CD14-positive monocyte (primary cell): ENCODE data around the gene STX12. TPM values are rescaled to one million over a fixed set of nuclear protein-coding genes. Genes with fewer than 3 reads are reported as not detected.
A peak's percentile ranks its signal among the peaks of the same experiment; 100 is the strongest.

Experiments
- DNase-seq, 3 donors: peaks; one replicate each; pipeline ENCODE4 v3.0.0-alpha.2; 2011 to 2022
- H2AFZ ChIP-seq: 2 replicates; pipeline ENCODE4 v1.6.0; 2012; ENCODE audit warnings: mild to moderate bottlenecking, low read depth, low read length, inconsistent platforms; ENCODE audit not compliant: insufficient read depth, poor library complexity, severe bottlenecking
- H3K27ac ChIP-seq, 2 donors: 1 replicate in 1 of 2; 2 replicates in 1 of 2; pipeline ENCODE4 v1.5.1; 2012 to 2013; ENCODE audit warnings: low read length in 2 of 2, control low read depth in 1 of 2, inconsistent platforms in 1 of 2, low read depth in 1 of 2, mild to moderate bottlenecking in 1 of 2
- H3K27me3 ChIP-seq, 2 donors: one replicate each; pipeline versions ENCODE4 v1.6.0 to v1.6.1; 2011 to 2013; ENCODE audit warnings: low read length in 2 of 2; ENCODE audit not compliant: control insufficient read depth in 2 of 2, insufficient read depth in 2 of 2
- H3K36me3 ChIP-seq, 2 donors: replicated peaks in 1 of 2; 1 replicate in 1 of 2; 2 replicates in 1 of 2; pipeline versions ENCODE4 v1.5.1 to v1.6.1; 2012 to 2013; ENCODE audit warnings: low read length in 2 of 2, control low read depth in 1 of 2, inconsistent platforms in 1 of 2, mild to moderate bottlenecking in 1 of 2; ENCODE audit not compliant: insufficient read depth in 2 of 2, control insufficient read depth in 1 of 2
- H3K4me1 ChIP-seq, 2 donors: 1 replicate in 1 of 2; 2 replicates in 1 of 2; pipeline versions ENCODE4 v1.5.1 to v1.6.1; 2012 to 2013; ENCODE audit warnings: low read length in 2 of 2, control low read depth in 1 of 2, inconsistent platforms in 1 of 2, mild to moderate bottlenecking in 1 of 2, moderate library complexity in 1 of 2; ENCODE audit not compliant: insufficient read depth in 2 of 2, control insufficient read depth in 1 of 2
- H3K4me2 ChIP-seq: replicated peaks from 2 replicates; pipeline ENCODE3; 2012; ENCODE audit warnings: low read length, moderate library complexity, mild to moderate bottlenecking; ENCODE audit not compliant: poor library complexity, severe bottlenecking; ENCODE audit errors: extremely low read depth
- H3K4me3 ChIP-seq, 3 experiments: fragments of 200-600 bp in 1 of 3; sonication (generic) in 1 of 3; replicated peaks in 1 of 3; 1 replicate in 2 of 3; 2 replicates in 1 of 3; pipeline ENCODE4 v1.5.1; 2011 to 2013; ENCODE audit warnings: low read length in 3 of 3, mild to moderate bottlenecking in 3 of 3, control low read depth in 2 of 3, low read depth in 2 of 3, inconsistent platforms in 1 of 3, moderate library complexity in 1 of 3
- H3K79me2 ChIP-seq: 2 replicates; pipeline ENCODE4 v1.6.0; 2012; ENCODE audit warnings: mild to moderate bottlenecking, control low read depth, inconsistent platforms, low read length, moderate library complexity; ENCODE audit not compliant: insufficient read depth
- H3K9ac ChIP-seq: 2 replicates; pipeline ENCODE4 v1.6.0; 2017; ENCODE audit warnings: low read length, mild to moderate bottlenecking; ENCODE audit not compliant: insufficient read depth, poor library complexity, severe bottlenecking
- H3K9me3 ChIP-seq, 2 donors: replicated peaks in 1 of 2; 1 replicate in 1 of 2; 2 replicates in 1 of 2; pipeline versions ENCODE4 v1.5.1 to v1.6.1; 2012 to 2013; ENCODE audit warnings: low read length in 2 of 2, control low read depth in 1 of 2; ENCODE audit not compliant: control insufficient read depth in 1 of 2, insufficient read depth in 1 of 2
- H4K20me1 ChIP-seq: 2 replicates; pipeline ENCODE4 v1.6.0; 2012; ENCODE audit warnings: mild to moderate bottlenecking, low read length, control low read depth, moderate library complexity; ENCODE audit not compliant: insufficient read depth
- H3K27ac Mint-ChIP-seq, 7 donors: one replicate each; pipeline ENCODE4 v1.8.0; 2020; ENCODE audit warnings: mild to moderate bottlenecking in 7 of 7, mixed read lengths in 7 of 7, moderate library complexity in 6 of 7, inconsistent platforms in 2 of 7
- H3K27me3 Mint-ChIP-seq, 3 donors: one replicate each; pipeline ENCODE4 v1.8.0; 2021 to 2022; ENCODE audit warnings: low read depth in 3 of 3, mild to moderate bottlenecking in 3 of 3, mixed read lengths in 3 of 3, moderate library complexity in 3 of 3, inconsistent platforms in 1 of 3
- H3K36me3 Mint-ChIP-seq, 2 donors: one replicate each; pipeline ENCODE4 v1.8.0; 2020; ENCODE audit warnings: mixed read lengths in 2 of 2, inconsistent platforms in 1 of 2, mild to moderate bottlenecking in 1 of 2
- H3K4me1 Mint-ChIP-seq: one replicate; pipeline ENCODE4 v1.8.0; 2020; ENCODE audit warnings: mild to moderate bottlenecking, mixed read lengths
- H3K4me3 Mint-ChIP-seq, 2 donors: one replicate each; pipeline ENCODE4 v1.8.0; 2020; ENCODE audit warnings: mild to moderate bottlenecking in 2 of 2, mixed read lengths in 2 of 2, moderate library complexity in 1 of 2
- H3K9me3 Mint-ChIP-seq, 7 donors: one replicate each; pipeline ENCODE4 v1.8.0; 2020 to 2022; ENCODE audit warnings: mixed read lengths in 7 of 7, mild to moderate bottlenecking in 6 of 7, moderate library complexity in 6 of 7, inconsistent platforms in 2 of 7
- CTCF ChIP-seq: fragments of 200-600 bp; IDR thresholded peaks from one replicate; pipeline ENCODE4 v1.8.0; 2022; ENCODE audit warnings: antibody characterized with exemption, mild to moderate bottlenecking
- WGBS: methylation state at CpG from one replicate; pipeline ENCODE4 v1.1.5; 2013; ENCODE audit warnings: missing lambda C conversion rate; ENCODE audit not compliant: insufficient coverage; 5-methylcytosine and 5-hydroxymethylcytosine counted together
- intact Hi-C, 2 donors: fragments of 100-400 bp; cut with micrococcal nuclease; formaldehyde crosslinking; loops; one replicate each; pipeline versions ENCODE4 v1.15.0 to v1.15.1; 2023
- polyA plus RNA-seq, 3 donors: library from polyadenylated mRNA; depleted of rRNA in 1 of 3; unstranded in 2 of 3; stranded (reverse) in 1 of 3; fragments of 300-500 nt in 2 of 3; fragments of >200 nt in 1 of 3; fragmentation: Illumina TruSeq in 2 of 3; gene quantifications; 1 replicate in 2 of 3; 2 replicates in 1 of 3; pipeline ENCODE4 v1.2.3, GENCODE V29; 2012 to 2021

Gene STX12
- polyA plus RNA-seq, 3 donors: 29.4 to 49.4 (median 36.2) TPM

GRCh38 chr1:27872059-27872801, 99.2 kb downstream of the STX12 start, which contains the start of gene THEMIS2:
TSS of gene THEMIS2 (plus strand) at chr1:27872544. CDS start at chr1:27872572, 28 bp downstream.
- Histone ChIP-seq H3K79me2 (peaks cover 68% of the 10 kb centered on the region), H4K20me1 (peaks cover 33% of the 10 kb centered on the region), H3K36me3 (peaks cover 13 to 15% of the 10 kb centered on the region in 2 donors), H3K9me3 (no peaks in the 10 kb centered on the region), H2AFZ (no peak within 1 kb of the TSS), H3K27ac (peak within 1 kb of the TSS; percentile 96 to 99), H3K4me1 (peaks cover 73 to 87% of the 10 kb centered on the region in 2 donors), H3K4me2 (peak within 1 kb of the TSS; percentile 97), H3K9ac (peak within 1 kb of the TSS; percentile 98), H3K27me3 (no peaks in the 10 kb centered on the region), H3K4me3 (peak within 1 kb of the TSS; percentile 86 to 100 (median 90))
- no peak for TF ChIP-seq CTCF
- Mint-ChIP-seq H3K27ac (peak within 1 kb of the TSS; percentile 99), H3K9me3 (peaks cover 0 to 4% (median 1%) of the 10 kb centered on the region in 7 donors), H3K4me1 (peaks cover 56% of the 10 kb centered on the region), H3K27me3 (peaks cover 0 to 1% (median 0%) of the 10 kb centered on the region in 3 donors), H3K36me3 (peaks cover 24 to 38% of the 10 kb centered on the region in 2 donors), H3K4me3 (peak within 1 kb of the TSS; percentile 99)
- intact Hi-C loops: loop anchor here (2.0 kb wide), 1 partner anchor 13 kb away; no protein-coding TSS in a partner anchor
- WGBS: 3% methylated on average over 43 of the region's 53 CpGs
- DNase-seq: peak; percentile 65 to 67 (median 65)

- intact Hi-C loops: loop anchor here (2.0 kb wide), 1 partner anchor 14 kb away; no protein-coding TSS in a partner anchor
- Mint-ChIP-seq H3K27me3 (peaks cover 0 to 1% (median 0%) of the 10 kb centered on the region in 3 donors), H3K4me1 (peaks cover 60% of the 10 kb centered on the region), H3K36me3 (peaks cover 31 to 46% of the 10 kb centered on the region in 2 donors), H3K27ac (peak overlapping the region; percentile 99), H3K9me3 (peaks cover 0 to 4% (median 1%) of the 10 kb centered on the region in 7 donors), H3K4me3 (peak overlapping the region; percentile 99)
- under 1% methylated on average over 37 of the region's 38 CpGs for WGBS
- Histone ChIP-seq H2AFZ (no peak overlapping the region), H3K36me3 (peaks cover 19 to 22% of the 10 kb centered on the region in 2 donors), H3K4me1 (peaks cover 79 to 88% of the 10 kb centered on the region in 2 donors), H3K79me2 (peaks cover 75% of the 10 kb centered on the region), H3K27me3 (no peaks in the 10 kb centered on the region), H3K27ac (peak overlapping the region; percentile 96 to 99), H3K4me2 (peak overlapping the region; percentile 97), H3K4me3 (peak overlapping the region; percentile 86 to 100 (median 90)), H3K9ac (peak overlapping the region; percentile 98), H4K20me1 (peaks cover 39% of the 10 kb centered on the region), H3K9me3 (no peaks in the 10 kb centered on the region)
- TF ChIP-seq CTCF: no peak
- DNase-seq: peak in 1 of 3 donors; percentile 44
Observed at GRCh38 chr1:27872802-27873551, 100.0 kb downstream of the STX12 start.
